Neutrophil (primary cell): ENCODE results near the gene YIPF5.

Source experiments
- H3K27ac ChIP-seq: fragments of 200-600 bp; sonication (generic); 2 replicates; pipeline ENCODE4 v1.5.1; 2016; ENCODE audit warnings: mild to moderate bottlenecking, moderate library complexity
- H3K27me3 ChIP-seq: fragments of 200-600 bp; sonication (generic); 2 replicates; pipeline ENCODE4 v1.6.0; 2016; ENCODE audit warnings: mild to moderate bottlenecking
- H3K36me3 ChIP-seq: fragments of 200-600 bp; sonication (generic); 2 replicates; pipeline ENCODE4 v1.5.1; 2017
- H3K4me1 ChIP-seq, 2 experiments: fragments of 200-600 bp in 1 of 2; sonication (generic) in 1 of 2; 1 replicate in 1 of 2; 2 replicates in 1 of 2; pipeline versions ENCODE4 v1.5.1 to v1.6.1; 2013 to 2016; ENCODE audit warnings: low read depth in 1 of 2, low read length in 1 of 2, mild to moderate bottlenecking in 1 of 2, moderate library complexity in 1 of 2; ENCODE audit not compliant: control insufficient read depth in 1 of 2, insufficient read depth in 1 of 2
- H3K4me3 ChIP-seq, 2 experiments: fragments of 200-600 bp in 1 of 2; sonication (generic) in 1 of 2; 1 replicate in 1 of 2; 2 replicates in 1 of 2; pipeline ENCODE4 v1.5.1; 2013 to 2016; ENCODE audit warnings: low read depth in 1 of 2, low read length in 1 of 2, mild to moderate bottlenecking in 1 of 2, moderate library complexity in 1 of 2
- H3K9me3 ChIP-seq: fragments of 200-600 bp; sonication (generic); 2 replicates; pipeline ENCODE4 v1.5.1; 2016
- TF ChIP-seq, protein P1 (sequence below): fragments of 200-600 bp; sonication (generic); IDR thresholded peaks from 2 replicates; pipeline ENCODE4 v1.5.1; 2016; ENCODE audit warnings: antibody characterized with exemption

Gene YIPF5

DNA sequence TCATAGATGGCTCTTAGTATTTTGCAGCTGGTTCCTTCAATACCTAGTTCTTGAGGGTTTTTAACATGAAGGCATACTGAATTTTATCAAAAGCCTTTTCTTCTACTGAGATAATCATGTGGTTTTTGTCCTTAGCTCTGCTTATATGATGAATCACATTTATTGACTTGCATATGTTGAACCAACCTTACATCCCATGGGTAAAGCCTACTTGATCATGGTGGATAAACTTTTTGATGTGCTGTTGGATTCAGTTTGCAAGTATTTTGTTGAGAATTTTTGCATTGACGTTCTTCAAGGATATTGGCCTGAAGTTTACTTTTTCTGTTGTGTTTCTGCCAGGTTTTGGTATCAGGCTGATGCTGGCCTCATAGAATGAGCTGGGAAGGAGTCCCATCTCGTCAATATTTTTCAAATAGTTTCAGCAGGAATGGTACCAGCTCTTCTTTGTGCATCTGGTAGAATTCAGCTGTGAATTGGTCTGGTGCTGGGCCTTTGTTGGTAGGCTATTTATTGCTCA is 49.7 kb downstream of the YIPF5 start:
- H3K9me3 ChIP-seq, result no peaks in the 10 kb centered on the region
- TF ChIP-seq, protein P1, sequence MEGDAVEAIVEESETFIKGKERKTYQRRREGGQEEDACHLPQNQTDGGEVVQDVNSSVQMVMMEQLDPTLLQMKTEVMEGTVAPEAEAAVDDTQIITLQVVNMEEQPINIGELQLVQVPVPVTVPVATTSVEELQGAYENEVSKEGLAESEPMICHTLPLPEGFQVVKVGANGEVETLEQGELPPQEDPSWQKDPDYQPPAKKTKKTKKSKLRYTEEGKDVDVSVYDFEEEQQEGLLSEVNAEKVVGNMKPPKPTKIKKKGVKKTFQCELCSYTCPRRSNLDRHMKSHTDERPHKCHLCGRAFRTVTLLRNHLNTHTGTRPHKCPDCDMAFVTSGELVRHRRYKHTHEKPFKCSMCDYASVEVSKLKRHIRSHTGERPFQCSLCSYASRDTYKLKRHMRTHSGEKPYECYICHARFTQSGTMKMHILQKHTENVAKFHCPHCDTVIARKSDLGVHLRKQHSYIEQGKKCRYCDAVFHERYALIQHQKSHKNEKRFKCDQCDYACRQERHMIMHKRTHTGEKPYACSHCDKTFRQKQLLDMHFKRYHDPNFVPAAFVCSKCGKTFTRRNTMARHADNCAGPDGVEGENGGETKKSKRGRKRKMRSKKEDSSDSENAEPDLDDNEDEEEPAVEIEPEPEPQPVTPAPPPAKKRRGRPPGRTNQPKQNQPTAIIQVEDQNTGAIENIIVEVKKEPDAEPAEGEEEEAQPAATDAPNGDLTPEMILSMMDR, result no peak

DNA sequence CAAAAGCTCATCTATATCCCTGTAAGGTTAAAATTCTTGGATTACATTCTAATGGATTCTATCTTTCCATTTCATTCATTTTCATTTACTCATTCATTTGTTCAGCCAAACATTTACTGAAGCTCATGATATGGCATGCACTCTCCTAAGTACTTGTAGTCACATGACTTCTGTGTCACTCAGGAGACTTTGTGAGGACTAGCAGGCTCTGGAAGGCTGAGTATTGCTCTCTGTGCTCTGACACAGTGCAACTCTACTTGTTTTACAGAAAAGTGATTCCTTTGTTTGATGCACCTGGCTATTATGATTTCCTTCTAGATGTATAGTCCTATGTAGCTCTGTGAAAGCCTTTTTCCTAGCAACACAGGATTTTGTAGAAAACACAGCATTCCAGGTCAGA is 53.0 kb downstream of the YIPF5 start:
- TF ChIP-seq, protein P1, result no peak
- H3K4me1 ChIP-seq, result no peaks in the 10 kb centered on the region
- H3K27me3 ChIP-seq, result peaks cover 7% of the 10 kb centered on the region
- no peak overlapping the region for H3K27ac ChIP-seq
- no peaks in the 10 kb centered on the region for H3K9me3 ChIP-seq
- H3K36me3 ChIP-seq, result no peaks in the 10 kb centered on the region
- no peak overlapping the region for H3K4me3 ChIP-seq

More for the DNA sequence above, 49.7 kb downstream of the YIPF5 start:
- H3K4me3 ChIP-seq, result no peak overlapping the region
- H3K36me3 ChIP-seq, result no peaks in the 10 kb centered on the region
- H3K4me1 ChIP-seq, result no peaks in the 10 kb centered on the region
- H3K27ac ChIP-seq, result no peak overlapping the region
- H3K27me3 ChIP-seq, result no peaks in the 10 kb centered on the region

DNA sequence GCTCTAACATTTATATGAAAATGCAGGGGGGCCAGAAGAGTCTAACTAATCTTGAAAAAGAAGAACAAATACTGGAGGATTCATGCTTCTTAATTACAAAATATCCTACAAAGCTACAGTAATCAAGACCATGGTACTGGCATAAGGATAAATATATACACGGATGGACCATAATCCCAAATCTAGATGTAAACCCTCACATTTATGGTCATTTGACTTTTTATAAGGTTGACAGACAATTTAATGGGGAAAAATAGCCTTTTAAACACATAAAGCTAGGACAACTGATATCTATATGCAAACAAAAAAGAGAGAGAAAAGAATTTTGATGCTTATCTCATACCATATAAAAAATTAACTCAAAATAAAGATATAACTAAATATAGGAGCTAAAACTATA is 55.9 kb downstream of the YIPF5 start:
- Histone ChIP-seq H3K27ac (no peak overlapping the region), H3K27me3 (peaks cover 13% of the 10 kb centered on the region), H3K36me3 (no peaks in the 10 kb centered on the region), H3K4me1 (no peaks in the 10 kb centered on the region), H3K9me3 (no peaks in the 10 kb centered on the region), H3K4me3 (no peak overlapping the region)
- TF ChIP-seq, protein P1, result no peak
